GM10248 (cell line): Measurements from ENCODE around the gene TNS1.

ENCODE experiments used
- CTCF ChIA-PET: fragments of 300-600 bp; sonication (Branson Sonifier 250); formaldehyde crosslinking; extraction: SDS; loops from one replicate; lab custom pipeline; 2021; ENCODE audit warnings: antibody characterized with exemption; lab: Yijun Ruan, JAX
- POLR2A ChIA-PET: fragments of 350-650 bp; sonication (Branson Sonifier 250); formaldehyde crosslinking; extraction: SDS; loops from one replicate; lab custom pipeline; 2020; ENCODE audit warnings: antibody characterized with exemption; lab: Yijun Ruan, JAX
- DNase-seq: peaks from one replicate; pipeline ENCODE4 v3.0.0; 2012; ENCODE audit errors: extremely low spot score
- CTCF ChIP-seq: IDR thresholded peaks from 2 replicates; pipeline ENCODE4 v1.5.1; 2012; ENCODE audit warnings: mild to moderate bottlenecking, low read depth; ENCODE audit errors: extremely low read depth, missing control alignments, control extremely low read depth

Gene TNS1

GRCh38 chr2:217935901-217936684, 66.7 kb downstream of the TNS1 start:
- CTCF ChIA-PET = no interaction called here

GRCh38 chr2:217935235-217935879, 67.4 kb downstream of the TNS1 start:
- POLR2A ChIA-PET = no interaction called here
- DNase-seq = no peak
- CTCF ChIA-PET = no interaction called here
- TF ChIP-seq CTCF = no peak

More at GRCh38 chr2:217935901-217936684, 66.7 kb downstream of the TNS1 start:
- no peak for TF ChIP-seq CTCF
- POLR2A ChIA-PET = no interaction called here
- no peak for DNase-seq

DNA sequence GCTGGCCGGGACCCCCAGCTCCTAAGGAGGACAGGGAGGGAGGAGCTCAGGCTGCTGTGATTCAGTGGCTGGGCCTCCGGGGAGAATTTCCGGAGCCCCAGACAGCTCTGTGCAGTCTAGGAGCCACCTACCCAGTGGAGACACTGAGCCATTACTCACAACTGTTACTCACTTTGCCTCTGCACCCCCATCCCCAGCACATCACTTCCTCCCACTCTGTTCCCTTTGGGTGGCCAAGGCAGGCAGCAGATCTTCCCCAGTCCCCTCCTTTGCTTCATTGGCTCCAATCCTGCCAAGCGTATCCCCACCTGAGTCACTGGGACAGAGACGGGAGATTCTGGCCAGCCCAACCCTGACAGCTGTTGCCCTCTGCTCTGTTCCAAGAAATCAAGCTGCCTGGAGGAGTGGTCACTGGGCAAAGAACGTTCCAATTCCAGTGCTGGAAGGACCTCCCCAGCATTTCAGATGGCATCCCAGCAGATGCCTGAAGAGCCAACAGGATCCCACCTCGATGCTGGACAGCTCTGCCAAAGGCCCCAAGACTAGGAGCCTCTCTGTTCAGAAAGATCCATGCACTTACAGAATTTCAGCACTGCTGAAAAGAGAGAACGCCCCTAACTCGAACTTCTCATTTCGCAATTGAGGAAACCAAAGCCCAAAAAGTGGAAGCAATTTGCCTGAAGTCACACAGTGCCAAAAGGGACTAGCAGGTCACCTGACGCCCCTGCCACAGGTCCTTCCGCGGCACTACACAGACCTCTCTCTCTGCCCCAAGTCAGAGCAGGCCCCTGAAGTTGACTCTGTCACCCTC, 68.3 kb downstream of the TNS1 start:
- CTCF ChIA-PET = no interaction called here
- no peak for DNase-seq
- no peak for TF ChIP-seq CTCF
- POLR2A ChIA-PET = no interaction called here

DNA sequence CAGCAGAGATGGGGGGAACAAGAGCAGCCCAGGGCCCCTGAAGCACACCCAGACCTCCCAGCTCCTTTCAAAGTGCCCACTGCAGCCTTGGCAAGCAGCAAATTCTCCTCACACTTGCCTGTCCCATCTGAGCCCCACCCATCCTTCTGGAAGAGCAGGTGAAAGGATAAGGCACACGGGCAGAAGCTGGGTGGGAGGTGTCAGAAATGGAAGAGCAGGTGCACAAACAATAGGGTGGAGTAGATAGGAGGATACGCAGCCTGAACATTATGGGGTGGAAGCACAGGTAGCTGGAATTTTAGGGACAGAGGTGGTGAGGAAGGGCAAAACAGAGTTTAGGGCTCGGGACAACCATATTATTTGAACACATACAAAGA, 69.2 kb downstream of the TNS1 start:
- ChIA-PET CTCF (interaction anchor here (1.2 to 1.7 kb wide), 3 partner anchors 53 to 147 kb away, joined by 3 to 5 read pairs (median 3); no protein-coding TSS in a partner anchor), POLR2A (no interaction called here)
- no peak for TF ChIP-seq CTCF
- no peak for DNase-seq

DNA sequence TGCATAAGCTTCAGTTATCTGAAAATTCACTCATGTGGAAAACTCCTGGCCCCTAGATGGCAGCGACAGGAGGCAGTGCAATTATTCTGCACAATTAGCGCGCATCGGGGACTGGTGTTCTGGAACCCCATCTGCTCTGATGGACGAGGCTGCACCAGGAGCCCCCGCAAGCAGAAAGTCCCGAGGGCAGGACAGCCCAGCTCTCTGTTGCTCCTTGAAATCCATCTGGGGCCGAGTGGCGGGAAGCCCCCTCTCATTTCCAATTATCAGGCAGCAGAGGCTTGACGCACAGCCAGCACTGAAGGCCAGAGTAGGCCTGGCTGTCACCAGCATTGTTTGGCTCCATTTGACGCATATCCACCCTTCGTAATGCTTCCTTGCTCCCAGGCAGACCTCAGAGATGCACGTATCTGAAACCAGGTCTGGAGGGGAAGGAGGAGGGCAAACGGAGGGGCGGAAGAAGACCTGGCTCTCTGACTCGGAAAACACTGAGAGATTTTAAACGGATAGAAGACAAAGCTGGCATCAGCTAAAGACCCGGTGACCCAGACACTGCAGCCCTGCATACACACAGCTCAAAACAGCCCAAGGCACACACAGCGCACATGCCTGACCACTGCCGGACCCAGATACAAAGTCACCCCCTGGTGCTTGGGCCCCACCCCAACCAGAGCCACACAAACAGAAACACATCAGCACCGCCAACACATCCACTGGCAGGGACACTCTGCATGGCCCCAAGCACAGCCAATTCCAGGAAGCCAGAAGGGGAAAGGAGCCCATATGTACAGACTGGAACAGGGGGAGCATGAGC, 69.8 kb downstream of the TNS1 start:
- DNase-seq = no peak
- POLR2A ChIA-PET = no interaction called here
- CTCF ChIA-PET = interaction anchor here (1.0 to 1.7 kb wide), 4 partner anchors 12 to 147 kb away, joined by 3 to 5 read pairs (median 3); no protein-coding TSS in a partner anchor
- TF ChIP-seq CTCF = no peak
